Mesothelial cell of epicardium (in vitro differentiated cells): ENCODE data around the gene PCLAF. TPM values are rescaled to one million over a fixed set of nuclear protein-coding genes. Genes with fewer than 3 reads are reported as not detected.
A peak's percentile ranks its signal among the peaks of the same experiment; 100 is the strongest.
"Not testable (repeated sequence)": the region's sequence is repeated elsewhere in the genome, so short reads cannot be mapped to it uniquely, and the experiment has no call there.

Experiments
- DNase-seq, 2 experiments: peaks; one replicate each; pipeline ENCODE4 v3.0.0; 2021; ENCODE audit warnings: low spot score in 2 of 2; ENCODE audit not compliant: unreplicated experiment in 2 of 2
- H3K27ac Mint-ChIP-seq: 2 replicates; pipeline ENCODE4 v1.8.0; 2021; ENCODE audit warnings: mixed read lengths
- H3K27me3 Mint-ChIP-seq: 2 replicates; pipeline ENCODE4 v1.8.0; 2021; ENCODE audit warnings: low read depth, mixed read lengths
- H3K36me3 Mint-ChIP-seq: 2 replicates; pipeline ENCODE4 v1.8.0; 2021; ENCODE audit warnings: mixed read lengths
- H3K4me1 Mint-ChIP-seq: 2 replicates; pipeline ENCODE4 v1.8.0; 2021; ENCODE audit warnings: mixed read lengths
- H3K4me3 Mint-ChIP-seq: 2 replicates; pipeline ENCODE4 v1.8.0; 2021; ENCODE audit warnings: mild to moderate bottlenecking, moderate library complexity, mixed read lengths
- H3K9me3 Mint-ChIP-seq: 2 replicates; pipeline ENCODE4 v1.8.0; 2021; ENCODE audit warnings: mixed read lengths
- CTCF ChIP-seq: fragments of 200-600 bp; sonication (generic); IDR thresholded peaks from one replicate; pipeline ENCODE4 v1.5.0; 2021; ENCODE audit warnings: antibody characterized with exemption; ENCODE audit not compliant: unreplicated experiment
- total RNA-seq: library from RNA; stranded (reverse); gene quantifications from 3 replicates; pipeline ENCODE4 v1.2.1, GENCODE V29; 2021

PCLAF gene
- total RNA-seq, 1 donor from 2014 or later: 16.6 TPM

- no peaks in the 10 kb centered on the region for H3K9me3 Mint-ChIP-seq
- no peaks in the 10 kb centered on the region for H3K27me3 Mint-ChIP-seq
- H3K4me3 Mint-ChIP-seq: peak overlapping the region; percentile 99
- TF ChIP-seq CTCF: no peak
- peak overlapping the region; percentile 100 for H3K27ac Mint-ChIP-seq
- peak in 1 of 2 experiments; percentile 57 for DNase-seq
- no peaks in the 10 kb centered on the region for H3K36me3 Mint-ChIP-seq
- H3K4me1 Mint-ChIP-seq: peaks cover 18% of the 10 kb centered on the region
These were observed 25.8 kb downstream of the PCLAF start for GRCh38 chr15:64355348-64355943.

GRCh38 chr15:64354688-64355344, 26.4 kb downstream of the PCLAF start:
- Mint-ChIP-seq H3K4me1 (peaks cover 18% of the 10 kb centered on the region), H3K27ac (peak overlapping the region; percentile 100), H3K36me3 (no peaks in the 10 kb centered on the region), H3K9me3 (no peaks in the 10 kb centered on the region), H3K4me3 (peak overlapping the region; percentile 99), H3K27me3 (no peaks in the 10 kb centered on the region)
- no peak for DNase-seq
- no peak for TF ChIP-seq CTCF

GRCh38 chr15:64351265-64351664, 30.0 kb downstream of the PCLAF start:
- Mint-ChIP-seq H3K9me3 (no peaks in the 10 kb centered on the region), H3K27ac (peak overlapping the region; percentile 28), H3K27me3 (no peaks in the 10 kb centered on the region), H3K4me1 (peaks cover 14% of the 10 kb centered on the region), H3K4me3 (no peak overlapping the region), H3K36me3 (peaks cover 11% of the 10 kb centered on the region)
- no peak for TF ChIP-seq CTCF
- no peak for DNase-seq

- H3K4me3 Mint-ChIP-seq: no peak overlapping the region
- DNase-seq: no peak
- peaks cover 13% of the 10 kb centered on the region for H3K4me1 Mint-ChIP-seq
- H3K9me3 Mint-ChIP-seq: no peaks in the 10 kb centered on the region
- TF ChIP-seq CTCF: no peak
- H3K27me3 Mint-ChIP-seq: no peaks in the 10 kb centered on the region
- no peak overlapping the region for H3K27ac Mint-ChIP-seq
- peaks cover 11% of the 10 kb centered on the region for H3K36me3 Mint-ChIP-seq
These were observed 31.9 kb downstream of the PCLAF start for GRCh38 chr15:64349375-64349774.

GRCh38 chr15:64348455-64348854, 32.8 kb downstream of the PCLAF start:
- no peak for DNase-seq
- TF ChIP-seq CTCF: no peak
- Mint-ChIP-seq H3K27me3 (no peaks in the 10 kb centered on the region), H3K36me3 (peaks cover 11% of the 10 kb centered on the region), H3K4me1 (peaks cover 16% of the 10 kb centered on the region), H3K9me3 (no peaks in the 10 kb centered on the region), H3K27ac (no peak overlapping the region), H3K4me3 (no peak overlapping the region)

- not testable (repeated sequence) for H3K27me3 Mint-ChIP-seq, H3K4me3 Mint-ChIP-seq, H3K27ac Mint-ChIP-seq, H3K9me3 Mint-ChIP-seq, DNase-seq
- H3K4me1 Mint-ChIP-seq: peaks cover 19% of the 10 kb centered on the region
- peaks cover 11% of the 10 kb centered on the region for H3K36me3 Mint-ChIP-seq
These were observed 35.0 kb downstream of the PCLAF start for GRCh38 chr15:64346242-64346641.
